22Rv1 (cell line): ENCODE data around the gene MLXIPL.
"Not testable (repeated sequence)": the region's sequence is repeated elsewhere in the genome, so short reads cannot be mapped to it uniquely, and the experiment has no call there.

ENCODE experiments used
- H3K27ac ChIP-seq: fragments of 450-650 bp; 2 replicates; pipeline ENCODE4 v1.5.1; 2017
- ZFX ChIP-seq: fragments of 450-650 bp; IDR thresholded peaks from 2 replicates; pipeline ENCODE4 v1.6.1; 2017; ENCODE audit warnings: antibody characterized with exemption, borderline replicate concordance
- TF ChIP-seq, protein P1 (sequence below): fragments of 450-650 bp; IDR thresholded peaks from 2 replicates; pipeline ENCODE4 v1.5.1; 2017; ENCODE audit warnings: mild to moderate bottlenecking

Gene MLXIPL

DNA sequence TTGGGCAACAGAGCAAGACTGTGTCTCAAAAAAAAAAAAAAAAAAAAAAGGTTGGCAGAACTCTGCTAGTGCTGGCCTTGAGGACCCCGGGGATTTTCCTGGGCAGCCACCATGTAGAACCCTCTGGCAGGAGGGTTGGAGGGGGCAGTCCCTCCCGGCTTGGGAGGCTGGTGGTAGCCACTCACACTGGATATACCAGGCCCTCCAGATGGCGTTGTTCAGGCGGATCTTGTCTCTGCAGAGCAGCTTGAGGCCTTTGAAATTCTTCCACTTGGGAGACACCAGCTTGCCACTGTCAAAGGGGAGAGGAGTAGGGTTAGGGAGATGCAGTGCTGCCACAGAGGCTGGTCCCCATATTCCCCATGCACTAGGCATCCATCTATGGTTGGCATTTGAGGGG is 8.4 kb downstream of the MLXIPL start:
- TF ChIP-seq ZFX: no peak
- TF ChIP-seq, protein P1, sequence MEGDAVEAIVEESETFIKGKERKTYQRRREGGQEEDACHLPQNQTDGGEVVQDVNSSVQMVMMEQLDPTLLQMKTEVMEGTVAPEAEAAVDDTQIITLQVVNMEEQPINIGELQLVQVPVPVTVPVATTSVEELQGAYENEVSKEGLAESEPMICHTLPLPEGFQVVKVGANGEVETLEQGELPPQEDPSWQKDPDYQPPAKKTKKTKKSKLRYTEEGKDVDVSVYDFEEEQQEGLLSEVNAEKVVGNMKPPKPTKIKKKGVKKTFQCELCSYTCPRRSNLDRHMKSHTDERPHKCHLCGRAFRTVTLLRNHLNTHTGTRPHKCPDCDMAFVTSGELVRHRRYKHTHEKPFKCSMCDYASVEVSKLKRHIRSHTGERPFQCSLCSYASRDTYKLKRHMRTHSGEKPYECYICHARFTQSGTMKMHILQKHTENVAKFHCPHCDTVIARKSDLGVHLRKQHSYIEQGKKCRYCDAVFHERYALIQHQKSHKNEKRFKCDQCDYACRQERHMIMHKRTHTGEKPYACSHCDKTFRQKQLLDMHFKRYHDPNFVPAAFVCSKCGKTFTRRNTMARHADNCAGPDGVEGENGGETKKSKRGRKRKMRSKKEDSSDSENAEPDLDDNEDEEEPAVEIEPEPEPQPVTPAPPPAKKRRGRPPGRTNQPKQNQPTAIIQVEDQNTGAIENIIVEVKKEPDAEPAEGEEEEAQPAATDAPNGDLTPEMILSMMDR: no peak
- H3K27ac ChIP-seq: no peak overlapping the region

DNA sequence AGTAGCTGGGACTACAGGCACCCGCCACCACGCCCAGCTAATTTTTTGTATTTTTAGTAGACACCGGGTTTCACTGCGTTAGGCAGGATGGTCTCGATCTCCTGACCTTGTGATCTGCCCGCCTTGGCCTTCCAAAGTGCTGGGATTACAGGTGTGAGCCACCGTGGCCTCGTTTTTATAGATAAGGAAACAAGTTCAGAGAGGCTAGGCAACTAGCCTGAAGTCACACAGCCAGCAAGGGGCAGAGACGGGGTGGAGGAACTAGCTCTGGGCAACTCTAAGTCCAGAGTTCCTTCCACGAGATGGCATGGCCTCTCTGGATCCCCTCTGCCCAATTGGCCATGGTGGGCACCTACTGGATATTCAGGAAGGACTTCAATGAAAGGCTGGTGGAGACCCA is 9.4 kb downstream of the MLXIPL start:
- H3K27ac ChIP-seq: not testable (repeated sequence)

DNA sequence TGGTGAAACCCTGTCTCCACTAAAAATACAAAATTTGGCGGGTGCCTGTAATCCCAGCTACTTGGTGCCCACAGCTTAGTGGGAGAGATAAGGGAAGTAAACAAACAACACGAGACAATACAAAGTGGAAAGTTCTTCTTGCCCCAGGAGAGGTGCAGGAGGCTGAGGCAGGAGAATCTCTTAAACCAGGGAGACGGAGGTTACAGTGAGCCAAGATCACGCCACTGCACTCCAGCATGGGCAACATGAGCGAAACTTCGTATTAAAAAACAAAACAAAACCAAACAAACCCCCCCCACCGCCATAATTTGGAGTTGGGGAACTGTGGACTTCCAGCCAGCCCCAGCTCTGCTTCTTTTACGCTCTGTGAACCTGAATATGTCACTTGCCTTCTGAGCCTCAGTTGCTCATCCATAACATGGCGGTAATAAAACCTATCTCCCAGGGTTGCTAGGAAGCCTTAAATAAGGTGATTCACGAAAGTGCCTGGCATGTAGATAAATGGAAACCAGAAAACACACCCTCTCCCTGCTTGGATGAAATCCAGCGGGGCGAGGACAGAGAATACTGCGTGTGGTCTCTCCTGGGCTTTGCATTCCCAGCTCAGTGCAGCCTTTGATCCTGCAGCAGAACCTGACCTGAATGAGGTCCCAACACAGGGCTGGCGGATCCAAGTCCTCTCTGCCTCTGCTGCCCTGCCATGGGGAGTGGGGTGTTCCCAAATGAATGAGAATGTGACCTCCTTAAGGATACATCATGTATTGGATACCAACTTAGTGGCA is 10.2 kb downstream of the MLXIPL start:
- TF ChIP-seq ZFX: no peak
- TF ChIP-seq, protein P1: no peak
- H3K27ac ChIP-seq: no peak overlapping the region

DNA sequence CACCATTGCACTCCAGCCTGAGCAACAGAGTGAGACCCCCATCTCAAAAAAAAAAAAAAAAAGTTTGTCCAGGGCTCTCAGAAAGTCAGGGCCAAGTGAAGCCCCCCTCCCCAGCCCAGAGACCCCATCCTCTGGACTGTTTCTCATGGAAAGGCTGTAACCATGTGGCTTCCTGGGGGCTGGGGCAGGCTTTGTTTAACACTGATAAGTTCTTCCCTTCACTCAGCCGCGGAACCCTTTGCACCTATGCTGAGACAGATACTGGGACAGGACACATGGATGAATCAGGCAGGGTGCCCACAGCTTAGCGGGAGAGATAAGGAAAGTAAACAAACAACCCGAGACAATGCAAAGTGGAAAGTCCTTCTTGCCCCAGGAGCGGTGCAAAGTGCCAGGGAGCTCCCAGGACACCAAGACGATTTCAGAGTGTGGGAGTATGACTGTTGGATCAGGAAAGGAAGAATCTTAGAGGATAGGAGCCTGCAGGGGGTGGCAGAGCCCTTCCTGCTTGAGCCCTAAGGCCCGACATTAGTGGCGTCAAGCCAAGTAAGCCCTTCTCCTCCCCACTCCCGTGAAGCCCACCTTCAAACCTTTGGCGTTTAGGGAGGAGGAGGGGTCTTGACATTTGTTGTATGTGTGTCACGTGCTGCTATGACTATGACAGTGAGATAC is 11.6 kb downstream of the MLXIPL start:
- H3K27ac ChIP-seq: peak overlapping the region; percentile 52

DNA sequence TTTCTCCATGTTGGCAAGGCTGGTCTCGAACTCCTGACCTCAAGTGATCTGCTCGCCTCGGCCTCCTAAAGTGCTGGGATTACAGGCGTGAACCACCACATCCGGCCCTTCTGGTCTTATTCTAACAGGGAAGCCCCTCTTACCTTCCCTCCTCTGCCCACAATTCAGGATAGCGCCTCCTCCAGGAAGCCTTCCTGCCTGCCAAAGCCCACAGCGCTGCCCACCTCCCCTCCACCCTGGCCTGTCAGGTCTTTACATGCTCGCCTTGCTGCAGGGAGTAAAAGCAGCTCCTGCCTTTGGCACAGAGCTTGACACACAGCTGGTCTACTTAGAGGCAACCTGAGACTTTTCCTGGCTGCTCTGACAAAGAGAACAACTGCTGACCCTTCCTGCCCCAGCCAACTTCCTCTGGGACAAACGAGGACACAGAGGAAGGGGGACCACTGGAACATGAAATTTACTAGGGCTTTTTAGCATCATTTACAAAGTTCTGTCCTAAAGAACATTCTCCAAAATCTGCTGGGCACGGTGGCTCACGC is 13.2 kb downstream of the MLXIPL start:
- no peak overlapping the region for H3K27ac ChIP-seq
- TF ChIP-seq, protein P1: 0 out of 2 replicates have a peak, but pooled peaks have one; percentile 7
- no peak for TF ChIP-seq ZFX

More for the DNA sequence above, 11.6 kb downstream of the MLXIPL start:
- no peak for TF ChIP-seq ZFX
- TF ChIP-seq, protein P1: peak; percentile 57

DNA sequence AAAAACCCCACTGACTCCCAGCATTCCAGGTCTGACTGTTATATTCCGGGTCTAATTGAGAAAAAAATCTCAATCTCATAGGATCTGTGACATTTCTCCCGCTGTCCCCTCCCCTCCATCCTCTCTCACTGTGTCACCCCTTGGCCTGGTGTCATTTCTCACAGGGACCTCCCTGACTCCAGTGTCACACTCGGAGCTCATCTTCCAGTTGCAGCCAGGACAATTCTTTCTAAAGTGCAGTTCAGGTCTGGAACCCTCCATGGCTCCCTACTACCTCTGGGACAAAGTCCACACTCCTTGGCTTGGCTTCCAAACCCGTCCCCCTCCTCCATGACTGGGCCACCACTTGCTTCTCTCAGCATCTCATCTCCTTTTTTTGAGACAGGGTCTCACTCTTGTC is 14.2 kb downstream of the MLXIPL start:
- TF ChIP-seq, protein P1: no peak
- TF ChIP-seq ZFX: no peak
- H3K27ac ChIP-seq: no peak overlapping the region

DNA sequence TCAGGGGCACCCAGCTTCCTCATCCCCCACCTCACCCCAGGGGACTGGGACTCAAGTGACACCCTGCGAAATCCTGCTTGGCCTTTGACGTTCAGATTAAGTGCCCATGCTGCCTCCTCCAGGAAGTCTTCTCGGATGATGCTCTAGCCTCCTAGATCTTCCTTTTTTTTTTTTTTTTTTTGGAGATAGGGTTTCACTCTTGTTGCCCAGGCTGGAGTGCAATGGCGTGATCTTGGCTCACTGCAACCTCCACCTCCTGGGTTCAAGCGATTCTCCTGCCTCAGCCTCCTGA is 16.7 kb downstream of the MLXIPL start:
- H3K27ac ChIP-seq: not testable (repeated sequence)
